Central memory CD4-positive, alpha-beta T cell (primary cell): Measurements from ENCODE around the gene SYTL3.
A peak's percentile ranks its signal among the peaks of the same experiment; 100 is the strongest.
"Not testable (repeated sequence)": the region's sequence is repeated elsewhere in the genome, so short reads cannot be mapped to it uniquely, and the experiment has no call there.

Experiments
- DNase-seq: peaks from one replicate; pipeline ENCODE4 v3.0.0; 2022

Gene SYTL3

GRCh38 chr6:158665332-158665731, 15.5 kb downstream of the SYTL3 start:
- no peak for DNase-seq

- no peak for DNase-seq
Observed at GRCh38 chr6:158666628-158667359, 16.9 kb downstream of the SYTL3 start.

- no peak for DNase-seq
Observed at GRCh38 chr6:158667360-158667981, 17.6 kb downstream of the SYTL3 start.

- DNase-seq = no peak
Observed at GRCh38 chr6:158668707-158669103, 18.9 kb downstream of the SYTL3 start.

GRCh38 chr6:158669145-158670035, 19.5 kb downstream of the SYTL3 start:
- DNase-seq = no peak

GRCh38 chr6:158672119-158672518, 22.3 kb downstream of the SYTL3 start:
- not testable (repeated sequence) for DNase-seq

- DNase-seq = no peak
Observed at GRCh38 chr6:158672726-158673125, 22.9 kb downstream of the SYTL3 start.

GRCh38 chr6:158674342-158675131, 24.7 kb downstream of the SYTL3 start:
- no peak for DNase-seq

- not testable (repeated sequence) for DNase-seq
Observed at GRCh38 chr6:158677094-158677493, 27.2 kb downstream of the SYTL3 start.

GRCh38 chr6:158677906-158678578, 28.2 kb downstream of the SYTL3 start:
- DNase-seq = no peak

- no peak for DNase-seq
Observed at GRCh38 chr6:158680015-158680414, 30.2 kb downstream of the SYTL3 start.

- DNase-seq = no peak
Observed at GRCh38 chr6:158680481-158680880, 30.6 kb downstream of the SYTL3 start.

GRCh38 chr6:158684311-158684710, 34.5 kb downstream of the SYTL3 start:
- DNase-seq = no peak

GRCh38 chr6:158684745-158685324, 35.0 kb downstream of the SYTL3 start:
- no peak for DNase-seq

- no peak for DNase-seq
Observed at GRCh38 chr6:158686311-158686710, 36.5 kb downstream of the SYTL3 start.

- DNase-seq = peak; percentile 90
Observed at GRCh38 chr6:158686791-158687381, 37.0 kb downstream of the SYTL3 start.

- no peak for DNase-seq
Observed at GRCh38 chr6:158687506-158687905, 37.7 kb downstream of the SYTL3 start.

GRCh38 chr6:158688860-158689259, 39.0 kb downstream of the SYTL3 start:
- DNase-seq = no peak

- DNase-seq = no peak
Observed at GRCh38 chr6:158694913-158695312, 45.1 kb downstream of the SYTL3 start.

- no peak for DNase-seq
Observed at GRCh38 chr6:158697811-158698210, 48.0 kb downstream of the SYTL3 start.

- DNase-seq = no peak
Observed at GRCh38 chr6:158698931-158699330, 49.1 kb downstream of the SYTL3 start.
